MCF 10A (cell line): ENCODE measurements around the gene CACYBP. TPM values are rescaled to one million over a fixed set of nuclear protein-coding genes. Genes with fewer than 3 reads are reported as not detected.

Experiments used
- BruUV-seq: library from RNA; stranded (reverse); fragments of 400-500 nt; replicated peaks from 2 replicates; lab custom pipeline; 2021; lab: Mats Ljungman, UMichigan
- CTCF ChIA-PET: fragments of 300-600 bp; sonication (Branson Sonifier 250); formaldehyde crosslinking; extraction: SDS; loops from one replicate; lab custom pipeline; 2021; ENCODE audit warnings: antibody characterized with exemption, inconsistent platforms; lab: Yijun Ruan, JAX
- POLR2A ChIA-PET: fragments of 300-600, 350-650 bp; sonication (Branson Sonifier 250); formaldehyde crosslinking; extraction: SDS; loops from one replicate; lab custom pipeline; 2020; ENCODE audit warnings: antibody characterized with exemption, inconsistent platforms; lab: Yijun Ruan, JAX
- DNase-seq: peaks from one replicate; pipeline ENCODE4 v3.0.0-alpha.2; 2018; ENCODE audit not compliant: unreplicated experiment
- H3K27ac Mint-ChIP-seq: one replicate; pipeline ENCODE4 v1.8.0; 2022; ENCODE audit warnings: mild to moderate bottlenecking, low read depth, mixed read lengths; ENCODE audit not compliant: unreplicated experiment
- H3K27me3 Mint-ChIP-seq: one replicate; pipeline ENCODE4 v1.8.0; 2022; ENCODE audit warnings: mixed read lengths; ENCODE audit not compliant: insufficient read depth, unreplicated experiment
- H3K36me3 Mint-ChIP-seq: one replicate; pipeline ENCODE4 v1.8.0; 2022; ENCODE audit warnings: mild to moderate bottlenecking, moderate library complexity, mixed read lengths; ENCODE audit not compliant: insufficient read depth, unreplicated experiment
- H3K4me1 Mint-ChIP-seq: one replicate; pipeline ENCODE4 v1.8.0; 2022; ENCODE audit warnings: mixed read lengths; ENCODE audit not compliant: insufficient read depth, unreplicated experiment
- H3K4me3 Mint-ChIP-seq: one replicate; pipeline ENCODE4 v1.8.0; 2022; ENCODE audit warnings: mild to moderate bottlenecking, moderate library complexity, mixed read lengths; ENCODE audit not compliant: unreplicated experiment
- H3K9me3 Mint-ChIP-seq: one replicate; pipeline ENCODE4 v1.8.0; 2022; ENCODE audit warnings: mixed read lengths; ENCODE audit not compliant: unreplicated experiment
- intact Hi-C: fragments of 100-400 bp; cut with micrococcal nuclease; formaldehyde crosslinking; loops from 2 replicates; pipeline ENCODE4 v1.14.1; 2022
- total RNA-seq: library from RNA; stranded (reverse); gene quantifications from 2 replicates; pipeline ENCODE4 v1.2.3, GENCODE V29; 2022
- TF ChIP-seq, protein P1 (sequence below): fragments of 200-600 bp; IDR thresholded peaks from one replicate; pipeline ENCODE4 v1.8.0; 2022; ENCODE audit warnings: antibody characterized with exemption, mild to moderate bottlenecking; ENCODE audit not compliant: unreplicated experiment

Gene CACYBP
- total RNA-seq, 1 experiment from 2014 or later, result 205 TPM

DNA sequence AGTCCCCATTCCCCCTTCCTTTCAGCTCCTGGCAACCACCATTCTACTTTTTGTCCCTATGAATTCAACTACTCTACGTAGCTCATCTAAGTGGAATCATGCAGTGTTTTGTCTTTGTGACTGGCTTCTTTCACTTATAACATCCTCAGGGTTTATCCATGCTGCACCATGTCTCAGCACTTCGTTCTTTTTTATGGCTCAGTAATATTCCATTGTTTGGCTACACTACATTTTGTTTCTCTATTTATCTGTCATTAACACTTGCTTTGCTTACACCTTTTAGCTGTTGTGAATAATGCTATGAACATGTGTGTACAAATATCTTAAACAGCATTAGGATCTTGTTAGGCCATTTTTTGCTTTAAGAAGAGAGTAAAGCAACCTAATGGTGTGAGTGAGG, 25.0 kb downstream of the CACYBP start:
- TF ChIP-seq, protein P1, sequence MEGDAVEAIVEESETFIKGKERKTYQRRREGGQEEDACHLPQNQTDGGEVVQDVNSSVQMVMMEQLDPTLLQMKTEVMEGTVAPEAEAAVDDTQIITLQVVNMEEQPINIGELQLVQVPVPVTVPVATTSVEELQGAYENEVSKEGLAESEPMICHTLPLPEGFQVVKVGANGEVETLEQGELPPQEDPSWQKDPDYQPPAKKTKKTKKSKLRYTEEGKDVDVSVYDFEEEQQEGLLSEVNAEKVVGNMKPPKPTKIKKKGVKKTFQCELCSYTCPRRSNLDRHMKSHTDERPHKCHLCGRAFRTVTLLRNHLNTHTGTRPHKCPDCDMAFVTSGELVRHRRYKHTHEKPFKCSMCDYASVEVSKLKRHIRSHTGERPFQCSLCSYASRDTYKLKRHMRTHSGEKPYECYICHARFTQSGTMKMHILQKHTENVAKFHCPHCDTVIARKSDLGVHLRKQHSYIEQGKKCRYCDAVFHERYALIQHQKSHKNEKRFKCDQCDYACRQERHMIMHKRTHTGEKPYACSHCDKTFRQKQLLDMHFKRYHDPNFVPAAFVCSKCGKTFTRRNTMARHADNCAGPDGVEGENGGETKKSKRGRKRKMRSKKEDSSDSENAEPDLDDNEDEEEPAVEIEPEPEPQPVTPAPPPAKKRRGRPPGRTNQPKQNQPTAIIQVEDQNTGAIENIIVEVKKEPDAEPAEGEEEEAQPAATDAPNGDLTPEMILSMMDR, result no peak
- H3K27me3 Mint-ChIP-seq, result no peaks in the 10 kb centered on the region
- intact Hi-C loops, result no loop called here
- H3K9me3 Mint-ChIP-seq, result peaks cover 8% of the 10 kb centered on the region
- no peak for DNase-seq
- peak overlapping the region; percentile 56 for H3K4me3 Mint-ChIP-seq
- CTCF ChIA-PET, result interaction anchor here (0.6 to 2.1 kb wide), 10 partner anchors 16 to 294 kb away, joined by 3 to 7 read pairs (median 4); no protein-coding TSS in a partner anchor
- peaks cover 26% of the 10 kb centered on the region for H3K4me1 Mint-ChIP-seq
- peaks cover 11% of the 10 kb centered on the region for H3K36me3 Mint-ChIP-seq
- POLR2A ChIA-PET, result interaction anchor here (8.4 kb wide), 1 partner anchor 22 kb away, joined by 331 read pairs; the partner anchor contains the start of gene CACYBP
- peak overlapping the region; percentile 77 for H3K27ac Mint-ChIP-seq
- no TSS peak for BruUV-seq

DNA sequence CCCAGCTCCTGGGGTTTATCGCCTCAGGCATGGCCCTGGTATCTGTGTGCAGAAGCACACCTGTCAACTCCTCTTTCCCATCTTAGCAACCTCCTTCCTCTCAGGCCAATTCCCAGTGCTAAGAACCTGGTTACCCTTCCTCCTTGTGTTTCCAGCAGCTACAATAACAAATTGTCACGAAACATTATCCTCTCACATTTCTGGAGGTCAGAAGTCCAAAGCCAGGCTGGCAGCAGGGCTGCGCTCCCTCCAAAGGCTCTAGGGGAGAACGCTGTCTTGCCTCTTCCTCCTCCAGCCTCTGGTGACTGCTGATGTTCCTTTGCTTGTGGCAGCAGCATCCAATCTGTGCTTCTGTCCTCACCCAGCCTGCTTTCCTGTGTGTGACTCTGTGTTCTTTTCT, 34.2 kb downstream of the CACYBP start:
- no TSS peak for BruUV-seq

GRCh38 chr1:175034775-175035174, 35.0 kb downstream of the CACYBP start:
- no peaks in the 10 kb centered on the region for H3K36me3 Mint-ChIP-seq
- H3K27ac Mint-ChIP-seq, result no peak overlapping the region
- H3K4me1 Mint-ChIP-seq, result peaks cover 6% of the 10 kb centered on the region
- no peaks in the 10 kb centered on the region for H3K27me3 Mint-ChIP-seq
- intact Hi-C loops, result no loop called here
- ChIA-PET POLR2A (no interaction called here), CTCF (no interaction called here)
- no peaks in the 10 kb centered on the region for H3K9me3 Mint-ChIP-seq
- TF ChIP-seq, protein P1, result no peak
- no TSS peak for BruUV-seq
- peak; percentile 30 for DNase-seq
- H3K4me3 Mint-ChIP-seq, result no peak overlapping the region

More for the DNA sequence above, 34.2 kb downstream of the CACYBP start:
- no peaks in the 10 kb centered on the region for H3K36me3 Mint-ChIP-seq
- ChIA-PET POLR2A (interaction anchor here (1.0 to 2.3 kb wide), 2 partner anchors 11 to 91 kb away, joined by 6 to 9 read pairs; partner anchors contain the start of gene MRPS14), CTCF (interaction anchor here (0.6 to 7.7 kb wide), 3 partner anchors 91 to 1744 kb away, joined by 3 to 279 read pairs (median 232); no protein-coding TSS in a partner anchor)
- no peak overlapping the region for H3K27ac Mint-ChIP-seq
- intact Hi-C loops, result no loop called here
- H3K9me3 Mint-ChIP-seq, result no peaks in the 10 kb centered on the region
- peaks cover 12% of the 10 kb centered on the region for H3K4me1 Mint-ChIP-seq
- TF ChIP-seq, protein P1, result no peak
- H3K4me3 Mint-ChIP-seq, result no peak overlapping the region
- no peak for DNase-seq
- no peaks in the 10 kb centered on the region for H3K27me3 Mint-ChIP-seq

- no peaks in the 10 kb centered on the region for H3K36me3 Mint-ChIP-seq
- intact Hi-C loops, result no loop called here
- no peaks in the 10 kb centered on the region for H3K9me3 Mint-ChIP-seq
- no peak for DNase-seq
- no peaks in the 10 kb centered on the region for H3K27me3 Mint-ChIP-seq
- ChIA-PET CTCF (interaction anchor here (0.9 to 1.8 kb wide), 4 partner anchors 88 to 116 kb away, joined by 4 to 7 read pairs (median 6); no protein-coding TSS in a partner anchor), POLR2A (interaction anchor here (1.0 kb wide), 1 partner anchor 36 kb away, joined by 4 read pairs; the partner anchor contains the start of gene CACYBP)
- no peak overlapping the region for H3K27ac Mint-ChIP-seq
- BruUV-seq, result no TSS peak
- H3K4me3 Mint-ChIP-seq, result no peak overlapping the region
- TF ChIP-seq, protein P1, result no peak
- H3K4me1 Mint-ChIP-seq, result peaks cover 10% of the 10 kb centered on the region
Observed at GRCh38 chr1:175035865-175036264, 36.1 kb downstream of the CACYBP start.
